Left renal cortex interstitium (tissue), 4 donors: ENCODE data around the gene RHOC. TPM values are rescaled to one million over a fixed set of nuclear protein-coding genes. Genes with fewer than 3 reads are reported as not detected.

Experiments used
- DNase-seq, 4 donors: peaks; one replicate each; pipeline ENCODE4 v3.0.0-alpha.2; 2013; ENCODE audit warnings: low read depth in 4 of 4, low spot score in 2 of 4, missing footprints in 1 of 4
- polyA plus RNA-seq, 4 donors: library from polyadenylated mRNA; unstranded; fragments of 120-200 nt; gene quantifications; one replicate each; pipeline ENCODE4 v1.2.1, GENCODE V29; 2013; ENCODE audit not compliant: insufficient read length in 4 of 4

RHOC gene
- polyA plus RNA-seq, 4 donors, result 201 to 253 (median 223) TPM

- DNase-seq, result no peak
Measured at GRCh38 chr1:112687361-112687760, 19.6 kb downstream of the RHOC start.

GRCh38 chr1:112686835-112687234 lies 20.1 kb downstream of the RHOC start:
- DNase-seq, result no peak

GRCh38 chr1:112686417-112686816 lies 20.5 kb downstream of the RHOC start:
- DNase-seq, result no peak

GRCh38 chr1:112685913-112686312 lies 21.0 kb downstream of the RHOC start:
- no peak for DNase-seq

- DNase-seq, result no peak
Measured at GRCh38 chr1:112678605-112679004, 28.3 kb downstream of the RHOC start.

GRCh38 chr1:112677501-112677900 lies 29.4 kb downstream of the RHOC start:
- DNase-seq, result no peak

- DNase-seq, result no peak
Measured at GRCh38 chr1:112676543-112676942, 30.4 kb downstream of the RHOC start.

GRCh38 chr1:112675728-112676381 lies 31.1 kb downstream of the RHOC start:
- no peak for DNase-seq

- peak; percentile 40 to 55 (median 52) for DNase-seq
Measured at GRCh38 chr1:112674986-112675727, 31.8 kb downstream of the RHOC start.

GRCh38 chr1:112674440-112674985 lies 32.4 kb downstream of the RHOC start, which contains the start of gene MOV10:
MOV10 (plus strand) TSS chr1:112674659; CDS start chr1:112674913, 254 bp downstream.
- DNase-seq, result peak; percentile 59 to 79 (median 63)

- peak; percentile 24 to 59 (median 46) for DNase-seq
Measured at GRCh38 chr1:112673592-112674439, 33.1 kb downstream of the RHOC start.

- no peak for DNase-seq
Measured at GRCh38 chr1:112672842-112673241, 34.1 kb downstream of the RHOC start.

GRCh38 chr1:112672009-112672408 lies 34.9 kb downstream of the RHOC start:
- no peak for DNase-seq

- no peak for DNase-seq
Measured at GRCh38 chr1:112666946-112667345, 40.0 kb downstream of the RHOC start.

GRCh38 chr1:112665857-112666256 lies 41.1 kb downstream of the RHOC start:
- no peak for DNase-seq

- no peak for DNase-seq
Measured at GRCh38 chr1:112651205-112651604, 55.7 kb downstream of the RHOC start.

Other genes starting within 250 kb of the RHOC start
- gene WNT2B, start 198.2 kb downstream of the RHOC start, polyA plus RNA-seq, result 1 to 10 TPM; 1.9 to 4.8 (median 3.4) TPM
- 10 to 100 TPM; 26.0 to 33.4 (median 28.4) TPM for gene ST7L, start 88.0 kb downstream of the RHOC start, polyA plus RNA-seq
- 100 to 1,000 TPM; 125 to 145 (median 132) TPM for gene CAPZA1, start 87.3 kb downstream of the RHOC start, polyA plus RNA-seq
- 10 to 100 TPM; 60.8 to 87.7 (median 70.4) TPM for gene MOV10, start 32.5 kb downstream of the RHOC start, polyA plus RNA-seq
- 1 to 10 TPM in 3 of 4 donors, under 1 TPM in 1; 0.96 to 1.8 (median 1.3) TPM for gene PPM1J, start 8.2 kb upstream of the RHOC start, polyA plus RNA-seq
- gene SLC16A1, start 249.1 kb upstream of the RHOC start, polyA plus RNA-seq, result 10 to 100 TPM; 53.5 to 65.0 (median 54.1) TPM